Activated T-cell treated with anti-CD3 and anti-CD28 coated beads, Interleukin-2, amount 50 U/mL, for 48 hours (primary cell): ENCODE results near the gene PLA2G4F.

Experiments used
- DNase-seq, 2 experiments: peaks; one replicate each; pipeline ENCODE4 v3.0.0-alpha.2; 2020

PLA2G4F gene

GRCh38 chr15:42092398-42093318, 63.8 kb downstream of the PLA2G4F start:
- DNase-seq, result peak in 1 of 2 experiments; percentile 18

DNA sequence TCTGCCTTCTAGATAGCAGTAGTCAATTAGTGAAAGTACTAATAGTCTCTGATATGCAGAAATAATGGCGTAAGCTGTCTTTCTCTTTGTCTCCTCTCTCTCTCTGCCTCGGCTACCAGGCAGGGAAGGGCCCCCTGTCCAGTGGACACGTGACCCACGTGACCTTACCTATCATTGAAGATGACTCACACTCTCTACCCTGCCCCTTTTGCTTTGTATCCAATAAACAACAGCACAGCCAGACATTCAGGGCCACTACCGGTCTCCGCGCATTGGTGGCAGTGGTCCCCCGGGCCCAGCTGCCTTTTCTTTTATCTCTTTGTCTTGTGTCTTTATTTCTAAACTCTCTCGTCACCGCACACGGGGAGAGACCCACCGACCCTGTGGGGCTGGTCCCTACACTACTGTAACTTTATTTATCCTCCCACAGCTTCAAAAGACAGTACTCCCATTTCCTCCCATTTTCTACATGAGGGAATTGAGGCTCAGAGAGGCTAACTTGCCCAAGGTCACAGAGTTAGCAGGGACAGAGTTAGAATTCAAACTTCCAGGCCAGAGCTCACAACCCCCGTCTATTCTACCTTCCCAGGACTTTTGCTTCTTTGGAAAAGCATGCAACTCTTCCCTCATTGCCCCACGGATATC, 64.6 kb downstream of the PLA2G4F start:
- peak in 1 of 2 experiments; percentile 11 for DNase-seq

- peak; percentile 4 to 11 for DNase-seq
These were observed 65.7 kb downstream of the PLA2G4F start for GRCh38 chr15:42090781-42091180.

GRCh38 chr15:42090370-42090769, 66.1 kb downstream of the PLA2G4F start:
- peak; percentile 10 to 12 for DNase-seq

DNA sequence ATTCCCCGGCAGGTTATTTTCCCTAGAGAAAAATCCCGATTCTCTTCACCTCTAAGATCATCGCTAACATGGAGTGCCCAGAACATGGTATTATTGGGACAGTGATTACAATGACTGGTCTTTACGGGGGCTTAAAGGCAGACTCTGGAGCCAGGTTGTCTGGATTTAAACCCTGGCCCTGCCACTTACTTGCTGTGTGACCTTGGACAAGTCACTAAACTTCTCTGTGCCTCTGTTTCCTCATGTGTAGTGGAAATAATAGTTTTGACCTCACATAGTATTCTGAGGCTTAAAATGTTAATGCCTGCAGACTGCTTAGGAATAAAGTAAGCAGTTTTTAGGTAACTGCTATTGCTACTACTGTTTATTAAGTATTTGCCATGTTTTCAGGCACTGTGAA, 66.5 kb downstream of the PLA2G4F start:
- peak in 1 of 2 experiments; percentile 9 for DNase-seq
